HPDE6-E6E7 (cell line): ENCODE results near the gene VEPH1.

Experiments used
- DNase-seq: peaks from one replicate; pipeline ENCODE4 v3.0.0; 2011; ENCODE audit warnings: missing footprints; ENCODE audit errors: extremely low spot score

Gene VEPH1

DNA sequence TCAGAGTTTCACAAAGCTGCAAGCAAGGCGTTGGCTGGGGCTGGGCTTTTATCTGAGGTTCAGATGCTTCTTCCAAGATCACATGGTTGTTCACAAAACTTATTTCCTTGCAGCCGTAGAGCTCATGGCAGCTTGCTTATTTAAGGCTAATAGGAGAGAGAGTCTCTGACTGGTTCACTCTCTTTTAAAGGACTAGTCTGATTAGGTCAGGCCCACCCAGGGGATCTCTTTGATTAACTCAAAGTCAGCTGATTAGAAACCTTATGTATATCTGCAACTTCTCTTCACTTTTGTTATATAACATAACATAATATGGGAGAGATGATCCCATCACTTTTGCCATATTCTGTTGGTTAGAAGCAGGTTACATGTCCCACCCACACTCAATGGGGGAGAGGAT lies 243.4 kb downstream of the VEPH1 start:
- DNase-seq: no peak

DNA sequence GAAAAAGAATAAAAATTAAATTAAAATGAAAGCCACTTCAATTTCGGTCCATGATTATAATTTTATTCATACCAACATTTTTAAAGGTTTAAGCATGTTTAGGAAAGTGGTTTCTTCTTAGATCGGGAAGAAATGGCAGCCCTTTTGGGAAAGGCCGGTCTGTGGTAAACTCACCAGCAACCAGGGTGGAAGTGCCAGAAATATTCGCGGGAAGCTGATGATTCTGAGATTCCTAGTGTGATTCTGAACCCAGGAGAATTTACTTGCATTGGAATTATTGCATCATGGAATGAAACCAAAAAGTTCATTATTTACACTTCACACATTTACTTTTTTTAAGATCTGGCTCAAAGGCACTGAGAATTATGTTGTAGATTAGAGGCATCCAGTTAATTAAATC lies 246.1 kb downstream of the VEPH1 start:
- no peak for DNase-seq

DNA sequence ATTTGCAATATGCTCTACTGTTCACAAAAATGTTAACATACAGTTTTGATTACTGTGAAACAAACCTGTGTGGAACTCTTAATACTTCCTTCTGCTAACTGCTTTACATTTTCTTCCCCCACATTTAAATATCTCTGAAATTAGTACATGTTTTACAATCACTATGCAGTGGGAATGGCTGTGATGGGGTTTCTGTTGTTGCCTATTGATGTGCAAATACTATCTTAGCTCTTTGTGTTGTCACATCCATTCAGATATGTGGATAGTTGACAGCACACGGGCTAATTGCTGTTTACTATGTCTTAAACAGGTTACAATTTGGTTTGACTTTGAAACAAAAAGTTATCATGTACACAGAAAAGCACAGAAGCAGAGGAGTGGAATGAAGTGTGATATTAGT lies 247.4 kb downstream of the VEPH1 start:
- DNase-seq: no peak

DNA sequence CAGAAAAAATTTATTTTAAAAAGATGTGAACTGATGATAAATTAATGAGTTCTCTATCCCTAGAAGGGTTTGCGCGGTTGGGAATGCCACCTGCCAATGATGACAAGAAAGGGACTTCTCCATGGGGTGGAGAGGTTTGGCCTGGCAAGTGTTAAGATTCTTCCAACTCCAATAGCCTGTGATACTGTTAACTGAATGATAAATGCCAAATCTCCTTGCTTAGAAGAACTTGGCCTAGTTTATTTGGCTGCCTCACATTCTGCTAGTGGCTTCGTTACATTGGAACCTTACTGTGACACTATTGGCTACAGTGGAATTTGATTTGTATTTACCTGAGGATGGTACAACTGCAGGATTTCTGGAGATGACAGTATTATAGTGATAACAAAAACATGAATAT lies 251.5 kb downstream of the VEPH1 start:
- no peak for DNase-seq

DNA sequence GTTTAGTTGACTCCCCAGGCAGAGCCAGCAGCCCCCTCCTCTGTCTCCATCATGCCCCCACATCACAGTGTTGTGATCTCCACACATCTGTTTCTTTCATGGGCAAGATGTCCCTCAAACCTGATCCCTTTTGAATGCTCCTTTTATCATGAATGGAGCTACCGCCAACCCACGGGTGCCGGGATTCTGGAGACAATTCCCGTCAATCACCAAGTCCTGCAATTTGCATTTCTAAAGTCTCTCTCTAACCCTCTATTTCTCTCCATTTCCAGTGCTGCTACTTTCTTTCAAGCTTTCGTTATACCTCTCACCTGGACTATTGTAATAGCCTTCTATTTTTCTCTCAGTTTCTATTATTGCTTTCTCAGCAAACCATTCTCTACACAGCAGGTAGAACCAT lies 253.6 kb downstream of the VEPH1 start:
- no peak for DNase-seq

DNA sequence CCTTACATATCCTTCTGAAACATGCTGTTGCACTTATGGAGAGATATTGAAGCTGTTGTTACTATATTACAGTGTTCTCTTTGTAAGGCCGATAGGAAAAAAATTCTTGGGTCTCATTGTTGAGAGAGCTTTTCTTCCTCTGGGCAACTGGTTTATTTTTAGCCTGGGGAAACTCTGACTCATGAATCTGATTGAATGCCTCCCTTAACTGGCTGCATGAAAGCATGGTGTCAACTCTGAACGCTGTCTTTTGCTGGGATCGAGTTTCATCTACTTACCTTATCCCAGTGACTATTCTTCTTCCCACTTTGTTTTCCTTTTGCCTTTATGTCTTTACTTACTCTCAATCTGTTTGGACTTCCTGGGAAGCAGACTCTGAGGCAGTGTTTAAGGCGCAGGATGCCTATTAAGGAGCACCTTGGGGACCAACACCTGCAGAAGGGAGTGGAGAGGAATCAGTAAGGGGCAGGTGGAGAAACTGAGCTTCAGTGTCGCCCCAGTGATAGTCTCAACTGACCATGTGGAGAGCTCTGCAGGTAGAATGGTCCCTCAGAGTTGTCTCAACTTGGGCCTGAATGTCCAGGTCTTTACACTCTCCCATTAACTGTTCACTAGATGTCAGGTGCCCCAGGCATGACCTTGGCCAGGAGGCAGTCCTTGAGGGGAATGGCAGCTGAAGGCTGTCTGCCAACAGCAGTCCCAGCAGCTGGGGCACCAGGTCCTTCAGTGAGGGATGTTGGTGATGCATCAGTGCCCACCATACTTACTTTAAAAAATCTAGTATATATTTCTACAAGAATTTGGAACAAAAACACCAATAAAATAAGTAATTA lies 254.4 kb downstream of the VEPH1 start:
- DNase-seq: peak; percentile 62

DNA sequence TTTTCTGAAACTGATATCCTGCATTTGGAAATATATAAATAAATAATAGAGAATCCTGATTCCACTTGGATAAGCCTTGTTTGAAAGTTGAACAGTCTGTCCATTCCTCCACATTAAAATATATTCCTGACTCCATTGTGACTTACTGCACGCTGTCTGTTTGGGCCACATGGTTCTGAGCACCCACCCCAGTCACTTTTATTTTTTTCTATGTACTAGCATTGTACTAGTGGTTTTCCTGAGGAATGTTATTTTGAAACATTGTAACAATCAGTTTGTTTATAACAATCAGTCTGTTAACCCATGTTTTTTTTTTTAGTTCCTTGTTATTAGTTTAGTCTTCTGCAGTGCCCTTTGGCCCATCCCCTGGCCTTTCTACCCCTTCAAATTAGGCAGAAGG lies 255.8 kb downstream of the VEPH1 start:
- DNase-seq: no peak

DNA sequence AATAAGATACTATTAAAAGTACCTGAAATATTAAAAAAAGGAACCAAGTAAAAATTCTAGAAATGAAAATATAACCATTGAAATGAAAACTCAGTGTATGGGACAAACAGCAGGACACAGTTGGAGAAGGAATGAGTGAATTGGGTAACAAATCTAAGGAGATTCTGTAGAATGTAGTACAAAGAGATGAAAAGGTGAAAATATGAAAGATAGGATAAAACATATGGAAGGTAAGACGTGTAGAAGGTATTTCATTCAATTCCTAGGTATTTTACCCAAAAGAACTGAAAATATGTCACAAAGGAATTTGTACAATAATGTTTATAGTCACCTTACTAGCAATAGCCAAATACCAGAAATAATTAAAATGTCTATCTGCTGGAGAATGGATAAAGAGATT lies 260.4 kb downstream of the VEPH1 start:
- DNase-seq: no peak

DNA sequence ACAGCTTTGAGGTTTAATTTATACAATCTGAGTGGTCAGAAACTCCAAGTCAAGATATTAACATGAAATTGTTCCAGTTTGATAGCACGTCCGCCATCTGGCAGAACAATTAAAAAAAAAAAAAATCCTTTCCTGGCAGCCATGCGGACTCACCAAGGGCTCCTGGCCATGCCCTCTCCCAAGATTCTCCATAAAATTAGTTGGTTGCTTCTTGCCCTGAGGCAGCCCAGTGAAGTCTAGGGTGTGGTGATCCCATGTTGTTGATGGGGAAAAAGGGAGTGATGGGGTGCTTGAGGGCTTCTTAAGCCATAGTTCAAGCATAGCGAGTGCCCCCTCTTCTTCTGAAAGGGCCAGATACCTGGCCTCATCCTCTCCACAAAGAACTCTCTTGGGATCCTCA lies 261.6 kb downstream of the VEPH1 start:
- no peak for DNase-seq

DNA sequence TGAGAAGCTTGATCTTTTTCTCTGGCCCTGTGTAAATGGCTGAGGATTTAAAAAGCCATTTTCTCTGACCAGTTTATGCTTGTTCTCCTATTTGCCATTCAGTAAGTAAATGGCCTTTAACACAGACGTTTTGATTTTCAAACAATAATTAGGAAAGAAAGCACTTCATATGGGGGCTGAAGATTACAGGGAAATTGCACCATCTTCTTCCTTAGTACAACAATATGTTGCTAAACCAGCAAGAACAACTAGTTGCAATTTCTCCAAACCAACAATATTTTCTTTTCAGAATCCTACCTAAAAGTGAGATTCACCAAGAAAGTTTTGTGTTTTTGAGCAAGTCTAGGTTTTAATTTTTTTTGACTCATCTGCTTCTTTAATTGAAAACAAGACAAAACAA lies 262.8 kb downstream of the VEPH1 start:
- no peak for DNase-seq

DNA sequence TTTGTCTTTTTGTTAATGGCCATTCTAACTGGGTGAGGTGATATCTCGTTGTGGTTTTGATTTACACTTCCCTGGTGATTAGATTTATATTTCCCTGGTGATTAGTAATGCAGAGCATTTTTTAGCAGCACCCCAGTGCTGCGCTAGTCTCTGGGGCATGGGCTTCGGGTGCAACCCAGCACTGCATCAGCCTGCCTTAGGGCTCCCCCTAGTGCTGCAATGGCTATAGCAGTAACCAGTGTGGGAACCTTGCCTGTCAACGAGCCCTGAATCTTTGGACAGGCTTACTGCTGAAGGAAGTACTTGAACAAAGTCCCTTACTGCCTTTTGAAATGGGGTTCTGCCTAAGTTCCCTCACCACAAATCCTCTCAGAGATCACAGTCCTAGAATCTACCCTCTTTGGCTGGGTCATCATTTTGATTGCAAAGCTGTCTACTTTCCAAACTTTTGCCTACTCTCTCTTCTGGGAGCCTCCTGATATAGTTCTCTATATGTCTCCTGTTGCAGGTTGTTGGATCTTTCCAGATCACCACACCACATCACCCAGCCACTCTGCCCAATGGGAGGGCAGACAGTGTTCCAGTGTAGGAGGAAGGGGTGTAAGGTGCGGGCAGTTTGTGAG lies 264.0 kb downstream of the VEPH1 start:
- peak; percentile 62 for DNase-seq

DNA sequence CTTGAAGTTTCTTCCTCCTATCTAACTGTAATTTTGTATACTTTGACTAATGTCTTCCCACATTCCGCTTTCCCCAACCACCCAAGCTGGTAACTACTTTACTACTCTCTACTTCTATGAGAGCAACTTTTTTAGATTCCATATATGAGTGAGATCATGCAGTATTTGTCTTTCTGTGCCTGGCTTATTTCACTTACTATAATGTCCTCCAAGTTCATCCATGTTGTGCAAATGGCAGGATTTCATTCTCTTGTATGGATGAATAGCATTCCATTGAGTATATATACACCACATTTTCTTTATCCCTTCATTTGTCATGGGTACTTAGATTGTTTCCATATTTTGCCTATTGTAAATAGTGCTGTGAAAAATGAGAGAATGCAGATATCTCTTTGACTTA lies 264.8 kb downstream of the VEPH1 start:
- DNase-seq: no peak

DNA sequence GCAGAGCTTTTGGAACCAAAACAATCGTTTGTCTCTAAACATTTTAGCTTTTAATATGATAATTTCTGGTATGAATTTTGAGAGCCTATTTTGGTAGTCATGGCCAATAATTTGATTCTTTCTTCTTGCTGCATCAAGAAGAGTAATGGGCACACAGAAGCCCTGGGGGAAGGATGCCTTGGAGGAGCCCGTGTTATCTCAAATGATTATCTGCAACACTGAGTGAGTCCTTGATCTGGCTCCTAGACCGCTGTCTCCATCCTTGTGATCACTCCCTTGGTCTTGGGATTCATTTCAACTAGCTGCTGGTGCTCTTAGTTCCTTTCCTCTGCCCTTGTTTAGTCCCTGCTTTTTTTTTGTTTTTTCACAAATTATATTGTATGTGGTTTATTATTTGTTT lies 265.3 kb downstream of the VEPH1 start:
- DNase-seq: no peak

DNA sequence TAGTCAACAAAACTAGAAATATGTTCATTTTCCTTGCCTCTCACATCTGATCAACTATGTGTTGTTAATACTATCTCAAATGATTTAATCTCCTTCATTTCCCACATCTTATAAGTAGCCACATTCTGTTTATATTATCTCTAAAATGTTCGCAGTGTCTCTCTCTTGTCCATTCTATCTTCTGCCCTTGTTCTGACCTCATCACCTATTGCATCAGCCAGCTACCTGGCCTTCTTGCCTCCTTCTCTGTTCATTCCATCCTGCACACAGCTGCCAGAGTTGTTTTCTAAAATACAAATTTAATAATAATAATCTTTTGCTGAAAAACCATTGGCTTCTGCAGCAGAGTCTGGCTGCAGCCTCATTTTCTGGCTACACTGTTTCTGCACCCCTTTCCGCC lies 267.9 kb downstream of the VEPH1 start:
- no peak for DNase-seq

DNA sequence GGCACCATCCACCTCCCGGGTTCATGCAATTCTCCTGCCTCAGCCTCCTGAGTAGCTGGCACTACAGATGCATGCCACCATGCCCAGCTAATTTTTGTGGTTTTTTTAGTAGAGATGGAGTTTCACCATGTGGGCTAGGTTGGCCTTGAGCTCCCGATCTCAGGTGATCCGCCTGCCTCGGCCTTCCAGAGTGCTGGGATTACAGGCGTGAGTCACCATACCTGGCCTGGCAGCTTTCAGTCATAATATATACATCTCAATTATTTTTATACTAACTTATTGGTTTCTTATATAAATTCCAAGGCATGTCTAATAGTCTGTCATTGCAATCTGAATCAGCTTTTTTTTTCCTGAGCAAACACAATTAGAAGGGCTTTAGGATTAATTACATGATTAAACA lies 269.3 kb downstream of the VEPH1 start:
- no peak for DNase-seq

DNA sequence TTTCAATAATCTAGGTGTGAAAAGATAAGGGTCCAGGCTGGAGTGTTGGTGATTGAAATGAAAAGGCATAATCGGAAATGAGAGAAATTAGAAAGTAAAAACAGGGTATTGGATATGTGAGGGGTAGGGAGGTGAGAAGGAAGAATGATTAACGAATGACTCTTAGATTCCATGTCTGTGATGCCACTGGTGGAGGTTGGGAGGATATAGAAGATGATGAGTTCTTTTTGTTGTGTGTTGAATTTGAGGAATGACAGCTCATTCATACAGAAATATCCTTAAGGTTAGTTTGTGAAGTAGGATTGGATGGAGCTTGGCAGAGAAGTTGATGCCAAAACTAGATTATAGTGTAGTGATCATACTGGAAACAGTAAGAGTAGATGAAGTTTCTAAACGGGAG lies 271.1 kb downstream of the VEPH1 start:
- no peak for DNase-seq

DNA sequence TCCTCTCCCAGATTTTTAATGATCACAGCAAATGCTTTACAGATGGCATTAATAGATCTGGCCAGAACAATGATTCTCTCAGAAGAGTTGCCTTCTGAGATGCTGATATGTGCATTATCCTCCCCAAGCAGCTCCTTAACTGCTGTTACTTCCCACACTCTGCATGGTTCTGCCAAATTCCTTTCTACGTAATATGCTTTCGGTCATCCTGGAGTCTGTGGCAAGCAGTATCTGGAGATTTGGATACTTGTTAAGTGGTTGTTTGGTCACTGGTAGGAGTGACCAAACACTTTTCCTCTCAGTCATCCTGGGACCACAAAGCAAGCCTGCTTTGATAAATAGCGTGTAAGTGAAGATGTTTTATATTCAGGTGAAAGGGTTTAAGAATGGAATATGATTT lies 272.1 kb downstream of the VEPH1 start:
- DNase-seq: no peak

DNA sequence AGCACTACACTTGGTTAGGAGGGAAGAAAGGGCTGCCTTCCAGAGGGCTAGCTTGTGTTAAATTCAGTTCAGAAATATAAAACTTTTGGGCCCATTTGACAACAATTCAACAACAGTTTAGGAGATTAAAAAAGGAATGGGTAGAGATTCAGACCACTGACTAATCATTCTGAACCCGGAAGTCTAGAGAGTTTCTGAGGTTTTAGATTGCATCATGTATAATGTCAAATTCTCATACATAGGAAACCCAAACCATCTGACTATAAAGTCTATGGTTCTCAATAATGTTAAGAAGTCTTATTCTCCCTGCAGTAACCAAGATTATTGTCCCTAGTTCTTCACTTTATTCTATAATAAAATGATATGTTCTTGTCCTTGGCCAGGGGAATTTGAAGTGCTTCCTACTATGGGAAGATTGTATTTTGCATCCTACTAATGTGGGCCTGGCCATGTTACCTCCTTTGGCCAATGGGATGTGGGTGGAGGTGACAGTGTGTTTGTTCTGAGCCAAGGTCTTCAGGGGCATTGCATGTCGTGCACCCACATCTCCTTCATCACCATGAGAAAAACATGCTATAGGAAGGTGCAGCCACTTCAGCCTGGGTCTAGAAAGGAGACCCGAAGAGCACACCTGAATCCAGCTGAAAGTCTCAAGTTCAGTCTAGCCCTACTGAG lies 276.9 kb downstream of the VEPH1 start:
- no peak for DNase-seq

DNA sequence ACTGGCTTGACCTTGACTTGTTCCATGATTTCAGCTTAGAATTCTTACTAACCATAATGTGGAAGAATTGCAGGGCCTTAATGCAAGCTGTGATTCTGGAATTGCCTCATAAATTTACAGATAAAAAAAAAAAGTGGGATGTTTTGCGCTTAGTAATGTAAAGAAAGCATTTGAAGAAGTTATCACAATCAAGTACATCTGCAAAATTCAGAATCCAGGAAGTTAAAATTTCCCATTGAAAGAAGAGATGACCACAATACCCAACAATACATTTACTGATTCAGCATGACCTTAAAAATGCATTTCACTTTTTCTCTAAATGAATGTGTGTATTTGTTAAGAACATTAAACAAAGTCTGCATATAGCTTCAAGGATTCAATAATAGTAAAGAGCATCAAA lies 278.2 kb downstream of the VEPH1 start:
- DNase-seq: no peak

DNA sequence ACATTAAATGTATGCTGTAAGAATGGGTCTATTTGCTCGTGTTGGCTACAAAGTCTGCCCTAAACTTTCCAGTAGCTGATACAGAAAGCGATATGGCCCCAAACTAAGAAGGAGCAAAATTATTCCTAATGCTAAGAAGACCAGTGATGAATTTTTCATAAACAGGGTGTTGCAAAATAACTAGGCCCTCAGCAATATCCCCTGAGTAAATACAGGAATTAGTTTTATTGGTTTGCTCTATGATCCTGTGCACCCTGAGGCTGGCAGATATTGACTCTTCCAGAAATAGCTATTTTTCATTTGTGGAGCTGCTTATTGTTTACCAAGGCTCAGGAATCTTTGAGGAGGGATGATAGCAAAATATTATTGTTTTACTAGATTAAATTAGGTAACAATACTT lies 282.3 kb downstream of the VEPH1 start:
- DNase-seq: no peak

DNA sequence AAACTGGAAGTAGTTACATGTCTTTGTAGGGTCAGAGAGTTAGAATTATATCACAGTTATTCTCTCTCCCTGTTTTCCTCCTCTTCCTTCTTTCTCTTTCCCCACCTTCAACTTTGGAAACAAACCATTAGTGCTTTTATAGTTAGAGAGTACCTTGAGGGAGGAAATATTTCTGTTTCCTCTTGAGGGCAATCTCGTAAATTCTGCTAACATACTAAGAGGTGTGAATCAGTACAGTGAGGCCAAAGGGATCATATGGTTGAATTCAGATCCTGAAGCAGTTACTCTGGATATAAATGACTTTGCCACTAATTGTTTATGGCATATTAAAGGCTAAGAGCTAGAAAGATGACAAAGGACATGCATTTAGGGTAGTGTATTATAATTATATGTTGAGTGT lies 283.0 kb downstream of the VEPH1 start:
- no peak for DNase-seq

DNA sequence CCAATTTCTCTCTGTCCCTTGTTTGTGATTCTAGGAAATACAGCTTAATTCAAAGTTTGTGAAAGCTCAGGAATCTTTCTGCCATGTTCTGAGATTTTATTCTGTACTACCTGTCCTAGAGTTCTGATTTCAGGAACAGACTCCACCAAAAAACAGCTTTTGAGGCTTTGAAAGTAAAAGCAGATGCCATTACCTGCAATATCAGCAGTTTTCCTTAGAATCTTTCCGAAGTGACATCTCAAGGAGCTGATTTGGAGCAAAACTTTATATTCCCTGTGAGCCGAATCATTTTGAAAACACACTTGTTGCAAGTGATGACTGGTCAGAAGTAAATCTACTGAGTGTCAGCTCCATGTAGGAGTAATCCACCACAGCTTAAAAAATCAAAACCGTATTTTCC lies 284.0 kb downstream of the VEPH1 start:
- no peak for DNase-seq
